AG10803 (cell line): Measurements from ENCODE around the gene C11orf91.
"Not testable (repeated sequence)": the region's sequence is repeated elsewhere in the genome, so short reads cannot be mapped to it uniquely, and the experiment has no call there.

Source experiments
- DNase-seq: peaks from one replicate; pipeline ENCODE4 v3.0.0; 2010; ENCODE audit warnings: low read depth
- H3K4me3 ChIP-seq: 2 replicates; pipeline ENCODE4 v1.5.1; 2011; ENCODE audit warnings: mild to moderate bottlenecking, low read length, control low read depth
- TF ChIP-seq, protein P1 (sequence below): conservative IDR thresholded peaks from 2 replicates; pipeline ENCODE4 v1.5.1; 2011; ENCODE audit warnings: mild to moderate bottlenecking, low read length, control low read depth, inconsistent platforms

C11orf91 gene

DNA sequence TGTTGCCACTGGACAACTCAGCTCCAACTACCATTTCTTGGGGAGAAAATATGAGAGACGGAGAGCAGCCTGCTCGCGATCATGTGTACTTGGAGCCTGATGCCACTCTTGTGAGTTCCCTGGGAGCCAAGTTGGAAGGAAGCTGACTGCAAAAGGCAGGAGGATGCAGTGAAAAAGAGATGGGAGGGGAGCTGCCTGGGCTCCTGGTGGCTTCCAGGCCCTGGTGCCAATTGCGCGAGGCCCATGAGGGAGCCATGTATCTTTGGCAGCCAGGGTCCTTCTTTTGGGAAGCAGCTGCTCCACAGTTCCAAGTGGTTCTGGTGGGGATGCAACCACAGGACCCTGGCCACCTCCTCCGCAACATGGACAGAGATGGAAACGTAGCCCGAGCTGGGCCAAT lies 11.1 kb downstream of the C11orf91 start:
- H3K4me3 ChIP-seq: no peak overlapping the region
- no peak for DNase-seq
- TF ChIP-seq, protein P1, sequence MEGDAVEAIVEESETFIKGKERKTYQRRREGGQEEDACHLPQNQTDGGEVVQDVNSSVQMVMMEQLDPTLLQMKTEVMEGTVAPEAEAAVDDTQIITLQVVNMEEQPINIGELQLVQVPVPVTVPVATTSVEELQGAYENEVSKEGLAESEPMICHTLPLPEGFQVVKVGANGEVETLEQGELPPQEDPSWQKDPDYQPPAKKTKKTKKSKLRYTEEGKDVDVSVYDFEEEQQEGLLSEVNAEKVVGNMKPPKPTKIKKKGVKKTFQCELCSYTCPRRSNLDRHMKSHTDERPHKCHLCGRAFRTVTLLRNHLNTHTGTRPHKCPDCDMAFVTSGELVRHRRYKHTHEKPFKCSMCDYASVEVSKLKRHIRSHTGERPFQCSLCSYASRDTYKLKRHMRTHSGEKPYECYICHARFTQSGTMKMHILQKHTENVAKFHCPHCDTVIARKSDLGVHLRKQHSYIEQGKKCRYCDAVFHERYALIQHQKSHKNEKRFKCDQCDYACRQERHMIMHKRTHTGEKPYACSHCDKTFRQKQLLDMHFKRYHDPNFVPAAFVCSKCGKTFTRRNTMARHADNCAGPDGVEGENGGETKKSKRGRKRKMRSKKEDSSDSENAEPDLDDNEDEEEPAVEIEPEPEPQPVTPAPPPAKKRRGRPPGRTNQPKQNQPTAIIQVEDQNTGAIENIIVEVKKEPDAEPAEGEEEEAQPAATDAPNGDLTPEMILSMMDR: no peak

DNA sequence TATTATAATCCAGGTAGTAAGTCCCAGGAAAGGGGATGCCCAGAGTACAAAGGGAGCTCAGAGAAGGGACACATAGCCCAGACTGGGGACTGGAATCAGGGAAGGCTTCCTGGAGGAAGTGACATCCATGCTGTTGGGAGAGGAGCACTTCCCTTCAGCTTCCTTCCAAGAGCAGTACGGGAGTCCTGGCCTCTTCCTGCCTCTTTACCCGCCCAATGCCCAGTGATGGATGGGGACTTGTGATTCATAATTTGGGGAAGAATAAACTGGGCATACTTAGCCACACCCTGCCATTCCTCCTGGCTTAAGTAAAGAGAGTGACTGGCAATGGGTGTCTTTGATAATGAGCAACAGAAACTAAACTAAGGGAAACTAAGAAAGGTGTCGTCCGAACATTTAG lies 11.5 kb downstream of the C11orf91 start:
- DNase-seq: peak; percentile 46
- H3K4me3 ChIP-seq: no peak overlapping the region
- TF ChIP-seq, protein P1: no peak

DNA sequence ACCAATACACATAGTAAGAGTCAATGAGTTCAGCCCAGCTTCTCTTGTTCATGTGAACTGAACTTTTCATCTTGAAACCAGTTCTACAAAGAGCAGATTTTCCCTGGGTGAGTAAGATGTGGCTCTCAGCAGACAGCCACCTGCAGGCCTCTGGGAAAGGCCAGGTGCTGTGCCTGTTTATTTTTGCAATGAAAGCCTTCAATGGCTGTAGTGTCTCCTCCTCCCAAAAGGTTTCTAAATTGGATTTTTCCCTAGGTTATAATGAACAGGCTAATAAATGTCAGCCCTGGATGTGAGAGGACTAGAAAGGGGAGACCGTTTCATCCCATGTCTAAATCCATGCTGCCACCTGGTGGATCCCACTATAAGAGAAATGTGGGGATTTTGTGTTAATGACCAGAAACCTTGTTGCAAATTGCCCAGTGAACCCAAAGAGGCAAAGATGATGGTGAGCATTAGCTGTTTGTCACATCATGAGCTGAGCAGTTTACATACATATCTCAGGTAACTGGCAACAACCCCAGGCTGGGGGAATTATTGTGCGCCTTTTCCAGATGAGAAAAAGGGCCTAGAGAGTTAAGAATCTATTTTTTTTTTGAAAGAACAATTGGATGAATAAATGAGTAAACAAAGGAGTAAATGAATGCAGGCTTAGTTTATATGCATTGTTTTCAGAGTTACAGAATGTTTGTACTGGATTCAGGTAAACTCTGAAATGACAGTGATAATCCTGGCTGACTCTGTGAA lies 12.7 kb downstream of the C11orf91 start:
- DNase-seq: peak; percentile 77
- H3K4me3 ChIP-seq: no peak overlapping the region
- TF ChIP-seq, protein P1: peak; percentile 84

DNA sequence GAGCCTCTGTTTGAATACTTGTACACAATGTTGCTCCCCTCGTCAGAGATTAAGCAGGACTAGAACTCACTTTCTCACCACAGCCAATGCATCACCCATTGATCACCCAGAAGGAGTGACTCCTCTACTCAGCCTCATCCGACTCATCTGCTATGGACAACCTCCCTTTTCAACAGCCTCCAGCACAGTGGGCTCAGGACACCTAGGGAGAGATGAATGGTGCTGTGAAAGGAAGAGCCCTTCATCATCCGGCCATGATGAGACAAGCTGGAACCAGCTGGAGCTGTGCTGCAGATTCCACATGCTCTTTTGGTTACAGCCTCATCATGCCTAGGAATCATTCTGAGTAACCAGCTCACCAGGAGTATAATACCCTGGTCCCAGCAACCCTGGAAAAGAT lies 15.5 kb downstream of the C11orf91 start:
- peak; percentile 49 for DNase-seq
- H3K4me3 ChIP-seq: no peak overlapping the region
- TF ChIP-seq, protein P1: no peak

DNA sequence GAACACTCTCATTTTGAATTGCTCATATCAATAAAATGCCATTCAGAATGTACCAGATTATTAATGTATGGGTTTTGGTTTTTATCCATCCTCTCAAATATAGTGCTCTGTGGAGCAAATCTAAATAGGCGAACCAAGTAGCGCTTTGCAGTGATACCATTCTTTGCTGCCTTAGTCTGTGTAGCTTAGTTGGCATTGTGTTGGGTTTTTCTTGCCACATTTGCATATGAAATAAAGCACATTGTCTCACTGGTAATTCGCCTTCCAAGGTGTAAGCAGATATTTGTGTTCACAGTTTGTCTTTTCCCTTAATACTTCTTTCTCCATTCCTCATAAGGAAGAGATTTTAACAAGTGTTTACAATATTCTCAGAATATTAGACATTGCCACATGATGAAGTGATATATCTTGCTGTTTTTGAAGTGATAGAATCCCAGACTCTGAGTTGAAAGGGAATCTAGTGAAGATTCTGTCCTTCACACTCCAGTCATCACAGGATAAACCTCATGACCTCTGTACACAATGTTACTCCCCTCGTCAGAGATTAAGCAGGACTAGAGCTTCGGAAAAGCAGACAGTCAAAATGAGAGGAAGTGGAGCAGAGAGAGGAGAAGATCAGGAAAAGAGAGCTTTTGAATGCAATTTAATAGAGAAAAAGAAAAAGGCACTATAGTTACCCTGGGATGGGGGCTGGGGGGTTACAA lies 16.5 kb downstream of the C11orf91 start:
- H3K4me3 ChIP-seq: no peak overlapping the region
- TF ChIP-seq, protein P1: no peak
- DNase-seq: no peak

DNA sequence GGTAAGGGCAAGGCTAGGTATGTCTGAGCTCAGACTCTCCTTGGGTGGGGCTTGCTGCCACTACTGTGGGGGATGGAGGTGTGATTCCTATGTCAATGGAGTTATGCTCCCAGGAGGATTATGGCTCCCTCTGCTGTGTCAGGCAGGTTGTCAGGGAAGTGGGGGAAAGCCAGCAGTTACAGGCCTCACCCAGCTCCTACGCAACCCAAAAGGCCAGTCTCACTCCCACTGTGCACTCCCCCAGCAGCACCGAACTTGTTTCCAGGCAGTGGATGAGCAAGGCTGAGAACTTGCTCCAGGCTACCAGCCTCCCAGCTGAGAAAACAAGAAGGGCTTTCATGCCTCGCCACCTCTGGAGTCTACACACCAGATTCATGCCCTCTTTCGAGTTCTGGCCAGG lies 18.2 kb downstream of the C11orf91 start:
- TF ChIP-seq, protein P1: no peak; the same call in 1 of the 2 replicates
- no peak overlapping the region for H3K4me3 ChIP-seq
- DNase-seq: no peak

DNA sequence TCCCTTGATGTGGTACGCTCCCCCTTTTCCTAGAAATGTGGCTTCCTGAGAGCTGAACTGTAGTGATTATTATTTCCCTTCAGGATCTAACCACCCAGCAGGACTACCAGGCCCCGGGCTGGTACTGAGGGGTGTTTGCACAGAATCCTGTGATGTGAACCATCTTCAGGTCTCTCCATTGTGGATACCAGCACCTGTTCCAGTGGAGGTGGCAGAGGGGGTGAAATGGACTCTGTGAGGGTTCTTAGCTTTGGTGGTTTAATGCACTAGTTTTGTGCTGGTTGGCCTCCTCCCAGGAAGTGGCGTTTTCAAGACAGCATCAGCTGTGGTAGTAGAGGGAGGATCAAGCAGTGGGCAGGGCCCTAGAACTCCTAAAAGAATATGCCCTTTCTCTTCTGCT lies 18.6 kb downstream of the C11orf91 start:
- no peak overlapping the region for H3K4me3 ChIP-seq
- TF ChIP-seq, protein P1: no peak
- no peak for DNase-seq

DNA sequence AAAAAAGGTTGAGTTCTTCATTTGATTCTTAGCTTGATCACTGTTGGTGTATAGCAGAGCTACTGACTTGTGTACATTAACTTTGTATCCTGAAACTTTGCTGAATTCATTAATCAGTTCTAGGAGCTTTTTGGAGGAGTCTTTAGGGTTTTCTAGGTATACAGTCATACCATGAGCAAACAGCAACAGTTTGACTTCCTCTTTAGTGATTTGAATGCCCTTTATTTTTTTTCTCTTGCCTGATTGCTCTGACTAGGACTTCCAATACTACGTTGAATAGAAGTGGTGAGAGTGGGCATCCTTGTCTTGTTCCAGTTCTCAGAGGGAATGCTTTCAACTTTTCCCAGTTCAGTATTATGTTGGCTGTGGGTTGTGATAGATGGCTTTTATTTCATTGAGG lies 22.0 kb downstream of the C11orf91 start:
- not testable (repeated sequence) for H3K4me3 ChIP-seq, DNase-seq
